ENCODE measurements around the gene MAML2.

GRCh38 chr11:96321091-96321490, 21.9 kb downstream of the MAML2 start:
- no peak for TF ChIP-seq CTCF (conservative IDR thresholded peaks at IDR 0.05)
- no peak for TF ChIP-seq ZFX (IDR thresholded peaks at IDR 0.05)

Measured in C4-2B (cell line).